CD14-positive monocyte (primary cell): ENCODE results near the gene MRPL49. TPM values are rescaled to one million over a fixed set of nuclear protein-coding genes. Genes with fewer than 3 reads are reported as not detected.

Experiments used
- DNase-seq, 3 donors: peaks; one replicate each; pipeline ENCODE4 v3.0.0-alpha.2; 2011 to 2022
- H2AFZ ChIP-seq: 2 replicates; pipeline ENCODE4 v1.6.0; 2012; ENCODE audit warnings: mild to moderate bottlenecking, low read depth, low read length, inconsistent platforms; ENCODE audit not compliant: insufficient read depth, poor library complexity, severe bottlenecking
- H3K27ac ChIP-seq, 2 donors: 1 replicate in 1 of 2; 2 replicates in 1 of 2; pipeline ENCODE4 v1.5.1; 2012 to 2013; ENCODE audit warnings: low read length in 2 of 2, control low read depth in 1 of 2, inconsistent platforms in 1 of 2, low read depth in 1 of 2, mild to moderate bottlenecking in 1 of 2
- H3K27me3 ChIP-seq, 2 donors: one replicate each; pipeline versions ENCODE4 v1.6.0 to v1.6.1; 2011 to 2013; ENCODE audit warnings: low read length in 2 of 2; ENCODE audit not compliant: control insufficient read depth in 2 of 2, insufficient read depth in 2 of 2
- H3K36me3 ChIP-seq, 2 donors: replicated peaks in 1 of 2; 1 replicate in 1 of 2; 2 replicates in 1 of 2; pipeline versions ENCODE4 v1.5.1 to v1.6.1; 2012 to 2013; ENCODE audit warnings: low read length in 2 of 2, control low read depth in 1 of 2, inconsistent platforms in 1 of 2, mild to moderate bottlenecking in 1 of 2; ENCODE audit not compliant: insufficient read depth in 2 of 2, control insufficient read depth in 1 of 2
- H3K4me1 ChIP-seq, 2 donors: 1 replicate in 1 of 2; 2 replicates in 1 of 2; pipeline versions ENCODE4 v1.5.1 to v1.6.1; 2012 to 2013; ENCODE audit warnings: low read length in 2 of 2, control low read depth in 1 of 2, inconsistent platforms in 1 of 2, mild to moderate bottlenecking in 1 of 2, moderate library complexity in 1 of 2; ENCODE audit not compliant: insufficient read depth in 2 of 2, control insufficient read depth in 1 of 2
- H3K4me2 ChIP-seq: replicated peaks from 2 replicates; pipeline ENCODE3; 2012; ENCODE audit warnings: low read length, moderate library complexity, mild to moderate bottlenecking; ENCODE audit not compliant: poor library complexity, severe bottlenecking; ENCODE audit errors: extremely low read depth
- H3K4me3 ChIP-seq, 3 experiments: fragments of 200-600 bp in 1 of 3; sonication (generic) in 1 of 3; replicated peaks in 1 of 3; 1 replicate in 2 of 3; 2 replicates in 1 of 3; pipeline ENCODE4 v1.5.1; 2011 to 2013; ENCODE audit warnings: low read length in 3 of 3, mild to moderate bottlenecking in 3 of 3, control low read depth in 2 of 3, low read depth in 2 of 3, inconsistent platforms in 1 of 3, moderate library complexity in 1 of 3
- H3K79me2 ChIP-seq: 2 replicates; pipeline ENCODE4 v1.6.0; 2012; ENCODE audit warnings: mild to moderate bottlenecking, control low read depth, inconsistent platforms, low read length, moderate library complexity; ENCODE audit not compliant: insufficient read depth
- H3K9ac ChIP-seq: 2 replicates; pipeline ENCODE4 v1.6.0; 2017; ENCODE audit warnings: low read length, mild to moderate bottlenecking; ENCODE audit not compliant: insufficient read depth, poor library complexity, severe bottlenecking
- H3K9me3 ChIP-seq, 2 donors: replicated peaks in 1 of 2; 1 replicate in 1 of 2; 2 replicates in 1 of 2; pipeline versions ENCODE4 v1.5.1 to v1.6.1; 2012 to 2013; ENCODE audit warnings: low read length in 2 of 2, control low read depth in 1 of 2; ENCODE audit not compliant: control insufficient read depth in 1 of 2, insufficient read depth in 1 of 2
- H4K20me1 ChIP-seq: 2 replicates; pipeline ENCODE4 v1.6.0; 2012; ENCODE audit warnings: mild to moderate bottlenecking, low read length, control low read depth, moderate library complexity; ENCODE audit not compliant: insufficient read depth
- H3K27ac Mint-ChIP-seq, 7 donors: one replicate each; pipeline ENCODE4 v1.8.0; 2020; ENCODE audit warnings: mild to moderate bottlenecking in 7 of 7, mixed read lengths in 7 of 7, moderate library complexity in 6 of 7, inconsistent platforms in 2 of 7
- H3K27me3 Mint-ChIP-seq, 3 donors: one replicate each; pipeline ENCODE4 v1.8.0; 2021 to 2022; ENCODE audit warnings: low read depth in 3 of 3, mild to moderate bottlenecking in 3 of 3, mixed read lengths in 3 of 3, moderate library complexity in 3 of 3, inconsistent platforms in 1 of 3
- H3K36me3 Mint-ChIP-seq, 2 donors: one replicate each; pipeline ENCODE4 v1.8.0; 2020; ENCODE audit warnings: mixed read lengths in 2 of 2, inconsistent platforms in 1 of 2, mild to moderate bottlenecking in 1 of 2
- H3K4me1 Mint-ChIP-seq: one replicate; pipeline ENCODE4 v1.8.0; 2020; ENCODE audit warnings: mild to moderate bottlenecking, mixed read lengths
- H3K4me3 Mint-ChIP-seq, 2 donors: one replicate each; pipeline ENCODE4 v1.8.0; 2020; ENCODE audit warnings: mild to moderate bottlenecking in 2 of 2, mixed read lengths in 2 of 2, moderate library complexity in 1 of 2
- H3K9me3 Mint-ChIP-seq, 7 donors: one replicate each; pipeline ENCODE4 v1.8.0; 2020 to 2022; ENCODE audit warnings: mixed read lengths in 7 of 7, mild to moderate bottlenecking in 6 of 7, moderate library complexity in 6 of 7, inconsistent platforms in 2 of 7
- WGBS: methylation state at CpG from one replicate; pipeline ENCODE4 v1.1.5; 2013; ENCODE audit warnings: missing lambda C conversion rate; ENCODE audit not compliant: insufficient coverage; 5-methylcytosine and 5-hydroxymethylcytosine counted together
- intact Hi-C, 2 donors: fragments of 100-400 bp; cut with micrococcal nuclease; formaldehyde crosslinking; loops; one replicate each; pipeline versions ENCODE4 v1.15.0 to v1.15.1; 2023
- polyA plus RNA-seq, 3 donors: library from polyadenylated mRNA; depleted of rRNA in 1 of 3; unstranded in 2 of 3; stranded (reverse) in 1 of 3; fragments of 300-500 nt in 2 of 3; fragments of >200 nt in 1 of 3; fragmentation: Illumina TruSeq in 2 of 3; gene quantifications; 1 replicate in 2 of 3; 2 replicates in 1 of 3; pipeline ENCODE4 v1.2.3, GENCODE V29; 2012 to 2021
- TF ChIP-seq, protein P1 (sequence below): fragments of 200-600 bp; IDR thresholded peaks from one replicate; pipeline ENCODE4 v1.8.0; 2022; ENCODE audit warnings: antibody characterized with exemption, mild to moderate bottlenecking

Gene MRPL49
- polyA plus RNA-seq, 3 donors = 19.8 to 33.9 (median 32.7) TPM

DNA sequence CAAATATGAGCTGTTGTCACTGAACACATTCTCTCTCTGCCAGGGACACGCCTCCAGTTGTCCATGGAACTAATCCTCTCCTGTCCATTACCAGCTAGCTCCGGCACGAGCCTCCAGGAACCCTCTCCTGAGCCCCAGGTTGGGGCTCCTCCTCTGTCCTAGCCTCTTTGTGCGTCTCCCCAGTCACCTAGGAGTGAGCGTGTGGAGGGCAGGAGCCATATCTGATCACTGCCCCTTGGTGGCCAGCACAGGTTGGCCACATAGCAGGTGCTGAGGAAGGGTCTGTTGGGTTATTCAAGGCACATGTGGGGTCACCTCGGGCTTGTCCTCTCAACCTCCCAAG is 9.7 kb downstream of the MRPL49 start:
- peak overlapping the region in 1 of 2 donors; percentile 100 for H3K27ac ChIP-seq

DNA sequence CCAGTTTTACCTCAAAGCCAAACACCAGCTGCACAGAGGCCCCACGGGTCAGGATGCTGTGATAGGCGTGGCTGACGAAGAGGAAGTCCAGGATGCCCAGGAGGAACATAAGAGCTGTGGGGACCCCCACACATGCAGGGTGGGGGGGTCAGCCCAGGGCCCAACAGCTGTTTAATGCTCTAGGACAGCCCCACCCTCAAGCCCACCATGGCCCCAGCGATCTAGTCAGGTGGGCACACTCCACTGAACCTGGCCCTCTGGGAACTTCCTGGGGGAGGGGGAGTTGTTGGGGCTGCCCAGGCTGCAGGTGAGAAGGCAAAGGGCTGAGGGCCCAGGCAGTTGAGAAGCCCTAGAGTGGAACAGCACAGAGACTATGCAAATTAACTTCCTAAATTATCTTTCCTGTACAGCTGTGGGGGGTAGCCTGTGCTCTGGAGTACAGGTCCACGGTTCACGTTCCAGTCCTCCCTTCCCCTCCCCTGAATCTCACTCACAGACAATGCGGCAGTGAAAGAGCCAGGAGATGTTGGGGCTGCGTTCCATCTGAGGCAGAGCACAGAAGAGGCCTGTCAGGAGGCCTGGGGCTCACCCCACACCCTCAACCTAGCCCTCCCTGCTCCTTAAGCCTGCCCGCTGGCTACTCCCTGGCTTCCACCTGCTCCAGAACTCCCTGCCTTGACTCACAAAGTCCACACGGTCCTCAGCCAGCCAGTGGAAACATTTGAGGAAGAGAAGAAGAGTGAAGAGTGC is 10.3 kb downstream of the MRPL49 start:
- Mint-ChIP-seq H3K4me3 (peak overlapping the region in 1 of 2 donors; percentile 92), H3K9me3 (no peaks in the 10 kb centered on the region), H3K27ac (peak overlapping the region in 6 of 7 donors; percentile 72 to 99 (median 99)), H3K27me3 (peaks cover 0 to 2% (median 2%) of the 10 kb centered on the region in 3 donors), H3K36me3 (peaks cover 40 to 65% of the 10 kb centered on the region in 2 donors), H3K4me1 (peaks cover 29% of the 10 kb centered on the region)
- H3K4me2 ChIP-seq = peak overlapping the region; percentile 95
- no peak overlapping the region for H3K9ac ChIP-seq
- H3K36me3 ChIP-seq = peaks cover 48 to 54% of the 10 kb centered on the region in 2 donors
- H3K4me3 ChIP-seq = peak overlapping the region in 1 of 3 experiments; percentile 92
- 57% methylated on average over 3 of the region's 10 CpGs for WGBS
- peaks cover 42% of the 10 kb centered on the region for H4K20me1 ChIP-seq
- peaks cover 38% of the 10 kb centered on the region for H3K79me2 ChIP-seq
- H2AFZ ChIP-seq = no peak overlapping the region
- intact Hi-C loops = no loop called here
- H3K27ac ChIP-seq = peak overlapping the region in 1 of 2 donors; percentile 100
- peak in 1 of 3 donors; percentile 5 for DNase-seq
- H3K9me3 ChIP-seq = no peaks in the 10 kb centered on the region
- H3K4me1 ChIP-seq = peaks cover 30 to 31% of the 10 kb centered on the region in 2 donors
- TF ChIP-seq, protein P1, sequence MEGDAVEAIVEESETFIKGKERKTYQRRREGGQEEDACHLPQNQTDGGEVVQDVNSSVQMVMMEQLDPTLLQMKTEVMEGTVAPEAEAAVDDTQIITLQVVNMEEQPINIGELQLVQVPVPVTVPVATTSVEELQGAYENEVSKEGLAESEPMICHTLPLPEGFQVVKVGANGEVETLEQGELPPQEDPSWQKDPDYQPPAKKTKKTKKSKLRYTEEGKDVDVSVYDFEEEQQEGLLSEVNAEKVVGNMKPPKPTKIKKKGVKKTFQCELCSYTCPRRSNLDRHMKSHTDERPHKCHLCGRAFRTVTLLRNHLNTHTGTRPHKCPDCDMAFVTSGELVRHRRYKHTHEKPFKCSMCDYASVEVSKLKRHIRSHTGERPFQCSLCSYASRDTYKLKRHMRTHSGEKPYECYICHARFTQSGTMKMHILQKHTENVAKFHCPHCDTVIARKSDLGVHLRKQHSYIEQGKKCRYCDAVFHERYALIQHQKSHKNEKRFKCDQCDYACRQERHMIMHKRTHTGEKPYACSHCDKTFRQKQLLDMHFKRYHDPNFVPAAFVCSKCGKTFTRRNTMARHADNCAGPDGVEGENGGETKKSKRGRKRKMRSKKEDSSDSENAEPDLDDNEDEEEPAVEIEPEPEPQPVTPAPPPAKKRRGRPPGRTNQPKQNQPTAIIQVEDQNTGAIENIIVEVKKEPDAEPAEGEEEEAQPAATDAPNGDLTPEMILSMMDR = no peak
- no peaks in the 10 kb centered on the region for H3K27me3 ChIP-seq

More for the DNA sequence above, 9.7 kb downstream of the MRPL49 start:
- no peak overlapping the region for H3K4me2 ChIP-seq
- H3K4me3 ChIP-seq = no peak overlapping the region
- H3K79me2 ChIP-seq = peaks cover 38% of the 10 kb centered on the region
- Mint-ChIP-seq H3K4me3 (no peak overlapping the region), H3K27me3 (peaks cover 0 to 2% (median 2%) of the 10 kb centered on the region in 3 donors), H3K36me3 (peaks cover 45 to 70% of the 10 kb centered on the region in 2 donors), H3K4me1 (peaks cover 29% of the 10 kb centered on the region), H3K9me3 (no peaks in the 10 kb centered on the region), H3K27ac (peak overlapping the region in 2 of 7 donors; percentile 72 to 78)
- DNase-seq = no peak
- H3K27me3 ChIP-seq = no peaks in the 10 kb centered on the region
- H3K9me3 ChIP-seq = no peaks in the 10 kb centered on the region
- no peak overlapping the region for H2AFZ ChIP-seq
- TF ChIP-seq, protein P1 = no peak
- intact Hi-C loops = no loop called here
- peaks cover 54 to 59% of the 10 kb centered on the region in 2 donors for H3K36me3 ChIP-seq
- H3K4me1 ChIP-seq = peaks cover 30 to 31% of the 10 kb centered on the region in 2 donors
- H3K9ac ChIP-seq = no peak overlapping the region
- WGBS = 100% methylated on average over 3 of the region's 6 CpGs
- peaks cover 48% of the 10 kb centered on the region for H4K20me1 ChIP-seq
